ENCODE data around the gene ROBO4. TPM values are rescaled to one million over a fixed set of nuclear protein-coding genes. Genes with fewer than 3 reads are reported as not detected.

Gene ROBO4
- 17.7 TPM for total RNA-seq

GRCh38 chr11:124897674-124898262, at the start of gene ROBO4:
Gene ROBO4 (minus strand): TSS chr11:124897865. CDS start chr11:124897795, 70 bp downstream.

GRCh38 chr11:124935548-124936514, 38.2 kb upstream of the ROBO4 start, which contains the start of gene HEPACAM:
Gene HEPACAM (minus strand): TSS chr11:124936047. CDS start chr11:124936006, 41 bp downstream.

GRCh38 chr11:124918950-124919349, 21.3 kb upstream of the ROBO4 start, which contains the start of gene HEPN1:
Gene HEPN1 (plus strand): TSS chr11:124919250.

GRCh38 chr11:124865181-124865901, 32.3 kb downstream of the ROBO4 start, which contains the start of gene ROBO3:
Gene ROBO3 (plus strand): TSS chr11:124865432. CDS start chr11:124865578, 146 bp downstream.

Other genes with a start within 250 kb of the ROBO4 start
- 7.4 TPM for gene SIAE, start 224.1 kb downstream of the ROBO4 start, total RNA-seq
- 7.8 TPM for gene SPA17, start 224.0 kb downstream of the ROBO4 start, total RNA-seq
- gene NRGN, start 157.9 kb downstream of the ROBO4 start, total RNA-seq: 1.2 TPM
- gene VSIG2, start 145.6 kb downstream of the ROBO4 start, total RNA-seq: 0.55 TPM
- gene ESAM, start 135.6 kb downstream of the ROBO4 start, total RNA-seq: 25.6 TPM
- 36.9 TPM for gene MSANTD2, start 97.5 kb downstream of the ROBO4 start, total RNA-seq
- 17.6 TPM for gene ROBO3, start 32.4 kb downstream of the ROBO4 start, total RNA-seq
- gene HEPN1, start 21.4 kb upstream of the ROBO4 start, total RNA-seq: not detected
- gene HEPACAM, start 38.2 kb upstream of the ROBO4 start, total RNA-seq: 1.1 TPM
- gene CCDC15, start 56.3 kb upstream of the ROBO4 start, total RNA-seq: 5.2 TPM
- 2.5 TPM for gene SLC37A2, start 165.4 kb upstream of the ROBO4 start, total RNA-seq
- gene TMEM218, start 213.8 kb upstream of the ROBO4 start, total RNA-seq: 46.2 TPM